ENCODE data around the gene UBR2.
"Not testable (repeated sequence)": the region's sequence is repeated elsewhere in the genome, so short reads cannot be mapped to it uniquely, and the experiment has no call there.

The UBR2 gene

GRCh38 chr6:42619963-42620362 is 56.1 kb downstream of the UBR2 start:
- no peak for DNase-seq

GRCh38 chr6:42624601-42625000 is 60.8 kb downstream of the UBR2 start:
- DNase-seq = no peak

- DNase-seq = no peak
Observed at GRCh38 chr6:42627044-42627443, 63.2 kb downstream of the UBR2 start.

GRCh38 chr6:42627674-42628073 is 63.8 kb downstream of the UBR2 start:
- no peak for DNase-seq

- DNase-seq = no peak
Observed at GRCh38 chr6:42628604-42629003, 64.8 kb downstream of the UBR2 start.

- no peak for DNase-seq
Observed at GRCh38 chr6:42629845-42630244, 66.0 kb downstream of the UBR2 start.

- DNase-seq = no peak
Observed at GRCh38 chr6:42637681-42638080, 73.9 kb downstream of the UBR2 start.

- no peak for DNase-seq
Observed at GRCh38 chr6:42642794-42643193, 79.0 kb downstream of the UBR2 start.

- DNase-seq = no peak
Observed at GRCh38 chr6:42644211-42644610, 80.4 kb downstream of the UBR2 start.

GRCh38 chr6:42652024-42652746 is 88.4 kb downstream of the UBR2 start:
- no peak for DNase-seq

GRCh38 chr6:42653851-42654250 is 90.0 kb downstream of the UBR2 start:
- DNase-seq = no peak

- no peak for DNase-seq
Observed at GRCh38 chr6:42659806-42660205, 96.0 kb downstream of the UBR2 start.

- peak; percentile 79 for DNase-seq
Observed at GRCh38 chr6:42661540-42662153, 97.8 kb downstream of the UBR2 start.

GRCh38 chr6:42664718-42665117 is 100.9 kb downstream of the UBR2 start:
- no peak for DNase-seq

- not testable (repeated sequence) for DNase-seq
Observed at GRCh38 chr6:42674368-42674767, 110.5 kb downstream of the UBR2 start.

- no peak for DNase-seq
Observed at GRCh38 chr6:42674780-42675179, 111.0 kb downstream of the UBR2 start.

- no peak for DNase-seq
Observed at GRCh38 chr6:42679358-42679757, 115.5 kb downstream of the UBR2 start.

- DNase-seq = no peak
Observed at GRCh38 chr6:42688281-42688680, 124.5 kb downstream of the UBR2 start.

- DNase-seq = no peak
Observed at GRCh38 chr6:42689371-42689770, 125.5 kb downstream of the UBR2 start.

GRCh38 chr6:42690151-42690702 is 126.4 kb downstream of the UBR2 start:
- DNase-seq = no peak

GRCh38 chr6:42690872-42691271 is 127.0 kb downstream of the UBR2 start:
- DNase-seq = no peak

- DNase-seq = no peak
Observed at GRCh38 chr6:42692137-42692911, 128.5 kb downstream of the UBR2 start.

- DNase-seq = no peak
Observed at GRCh38 chr6:42693725-42694323, 130.0 kb downstream of the UBR2 start.

Measured in central memory CD4-positive, alpha-beta T cell (primary cell).